ENCODE data around the gene SLC25A21. TPM values are rescaled to one million over a fixed set of nuclear protein-coding genes. Genes with fewer than 3 reads are reported as not detected.

The SLC25A21 gene
- polyA plus RNA-seq, 4 donors = 0.22 to 1.4 (median 0.97) TPM

- Histone ChIP-seq H3K36me3 (ENCODE audit: control insufficient read depth in 3 of 3, insufficient read depth in 2 of 3, low read depth in 1 of 3, low read length in 3 of 3) (no peaks in the 10 kb centered on the region), H3K9me3 (ENCODE audit: control insufficient read depth in 2 of 2, insufficient read depth in 1 of 2, low read depth in 1 of 2, low read length in 1 of 2) (peaks cover 0 to 8% of the 10 kb centered on the region in 2 donors), H3K27ac (ENCODE audit: low read depth in 1 of 3, low read length in 2 of 3) (no peak overlapping the region), H3K4me3 (ENCODE audit: low read depth in 1 of 3, low read length in 3 of 3) (no peak overlapping the region), H3K27me3 (ENCODE audit: control insufficient read depth in 3 of 3, insufficient read depth in 3 of 3, low read length in 3 of 3) (no peaks in the 10 kb centered on the region), H3K4me1 (ENCODE audit: control insufficient read depth in 3 of 3, insufficient read depth in 2 of 3, low read depth in 1 of 3, low read length in 2 of 3) (no peaks in the 10 kb centered on the region)
- FAIRE-seq (no peak), DNase-seq (no peak)
- WGBS, 3 donors = 83 to 94% (median 90%) methylated on average over 7 of the region's 7 CpGs
Observed at GRCh38 chr14:37122919-37123639, 49.3 kb downstream of the SLC25A21 start.

DNA sequence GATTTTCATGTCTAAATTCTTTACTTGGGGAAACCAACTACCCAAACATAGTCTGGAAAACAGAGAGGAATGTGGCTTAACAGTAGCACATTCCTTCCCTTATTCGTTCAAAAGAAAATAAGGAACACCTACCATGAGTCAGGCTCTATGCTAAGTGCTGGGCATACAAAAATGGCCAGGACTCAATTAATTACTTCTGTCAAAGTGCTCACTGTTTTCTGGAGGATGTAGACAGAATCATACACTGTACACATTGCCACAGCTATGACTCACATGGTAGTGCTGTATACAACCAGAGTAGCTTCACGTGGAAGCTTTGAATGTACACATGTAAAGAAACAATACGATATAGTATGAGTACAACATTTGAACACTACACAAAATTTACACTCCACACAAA lies 50.1 kb downstream of the SLC25A21 start:
- H3K4me1 ChIP-seq (ENCODE audit: control insufficient read depth in 3 of 3, insufficient read depth in 2 of 3, low read depth in 1 of 3, low read length in 2 of 3) = no peaks in the 10 kb centered on the region
- H3K4me3 ChIP-seq (ENCODE audit: low read depth in 1 of 3, low read length in 3 of 3) = no peak overlapping the region
- FAIRE-seq = no peak
- no peaks in the 10 kb centered on the region for H3K27me3 ChIP-seq (ENCODE audit: control insufficient read depth in 3 of 3, insufficient read depth in 3 of 3, low read length in 3 of 3)
- H3K9me3 ChIP-seq (ENCODE audit: control insufficient read depth in 2 of 2, insufficient read depth in 1 of 2, low read depth in 1 of 2, low read length in 1 of 2) = peaks cover 0 to 8% of the 10 kb centered on the region in 2 donors
- no peaks in the 10 kb centered on the region for H3K36me3 ChIP-seq (ENCODE audit: control insufficient read depth in 3 of 3, insufficient read depth in 2 of 3, low read depth in 1 of 3, low read length in 3 of 3)
- no peak for DNase-seq
- H3K27ac ChIP-seq (ENCODE audit: low read depth in 1 of 3, low read length in 2 of 3) = no peak overlapping the region
- WGBS, 3 donors = 76 to 89% (median 84%) methylated on average over 3 of the region's 3 CpGs

DNA sequence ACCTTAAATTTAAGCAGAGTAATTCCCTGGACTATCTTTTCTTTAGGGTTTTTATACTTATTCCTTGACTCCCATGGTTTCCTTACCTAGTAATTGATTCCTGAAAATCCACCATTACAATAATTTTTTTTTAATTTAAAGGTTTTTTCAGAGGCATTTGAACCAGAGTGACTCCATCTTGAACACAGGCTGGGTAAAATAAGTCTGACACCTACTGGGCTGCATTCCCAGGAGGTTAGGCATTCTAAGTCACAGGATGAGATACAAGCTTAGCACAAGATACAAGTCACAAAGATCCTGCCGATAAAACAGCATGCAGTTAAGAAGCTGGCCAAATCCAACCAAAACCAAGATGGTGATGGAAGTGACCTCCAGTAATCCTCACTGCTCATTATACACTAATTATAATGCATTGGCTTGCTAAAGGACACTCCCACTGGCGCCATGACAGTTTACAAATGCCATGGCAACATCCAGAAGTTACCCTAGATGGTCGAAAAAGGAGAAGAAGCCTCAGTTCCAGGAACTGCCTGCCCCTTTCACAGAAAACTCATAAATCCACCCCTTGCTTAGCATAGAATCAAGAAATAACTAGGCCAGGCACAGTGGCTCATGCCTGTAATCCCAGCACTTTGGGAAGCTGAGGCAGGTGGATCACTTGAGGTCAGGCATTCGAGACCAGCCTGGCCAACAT lies 53.6 kb downstream of the SLC25A21 start:
- H3K9me3 ChIP-seq (ENCODE audit: control insufficient read depth in 2 of 2, insufficient read depth in 1 of 2, low read depth in 1 of 2, low read length in 1 of 2) = peaks cover 0 to 8% of the 10 kb centered on the region in 2 donors
- no peak for FAIRE-seq

GRCh38 chr14:37116933-37117849 lies 55.2 kb downstream of the SLC25A21 start:
- Histone ChIP-seq H3K27ac (ENCODE audit: low read depth in 1 of 3, low read length in 2 of 3) (no peak overlapping the region), H3K4me1 (ENCODE audit: control insufficient read depth in 3 of 3, insufficient read depth in 2 of 3, low read depth in 1 of 3, low read length in 2 of 3) (no peaks in the 10 kb centered on the region), H3K36me3 (ENCODE audit: control insufficient read depth in 3 of 3, insufficient read depth in 2 of 3, low read depth in 1 of 3, low read length in 3 of 3) (no peaks in the 10 kb centered on the region), H3K9me3 (ENCODE audit: control insufficient read depth in 2 of 2, insufficient read depth in 1 of 2, low read depth in 1 of 2, low read length in 1 of 2) (peaks cover 0 to 8% of the 10 kb centered on the region in 2 donors), H3K4me3 (ENCODE audit: low read depth in 1 of 3, low read length in 3 of 3) (no peak overlapping the region), H3K27me3 (ENCODE audit: control insufficient read depth in 3 of 3, insufficient read depth in 3 of 3, low read length in 3 of 3) (no peaks in the 10 kb centered on the region)
- 66 to 84% (median 74%) methylated on average over 5 of the region's 5 CpGs for WGBS, 3 donors
- DNase-seq (no peak), FAIRE-seq (no peak)

More for the DNA sequence above, 53.6 kb downstream of the SLC25A21 start:
- H3K4me1 ChIP-seq (ENCODE audit: control insufficient read depth in 3 of 3, insufficient read depth in 2 of 3, low read depth in 1 of 3, low read length in 2 of 3) = no peaks in the 10 kb centered on the region
- no peak overlapping the region for H3K27ac ChIP-seq (ENCODE audit: low read depth in 1 of 3, low read length in 2 of 3)
- H3K36me3 ChIP-seq (ENCODE audit: control insufficient read depth in 3 of 3, insufficient read depth in 2 of 3, low read depth in 1 of 3, low read length in 3 of 3) = no peaks in the 10 kb centered on the region
- no peak for DNase-seq
- H3K27me3 ChIP-seq (ENCODE audit: control insufficient read depth in 3 of 3, insufficient read depth in 3 of 3, low read length in 3 of 3) = no peaks in the 10 kb centered on the region
- no peak overlapping the region for H3K4me3 ChIP-seq (ENCODE audit: low read depth in 1 of 3, low read length in 3 of 3)
- 70 to 76% (median 73%) methylated on average over 4 of the region's 4 CpGs for WGBS, 3 donors

DNA sequence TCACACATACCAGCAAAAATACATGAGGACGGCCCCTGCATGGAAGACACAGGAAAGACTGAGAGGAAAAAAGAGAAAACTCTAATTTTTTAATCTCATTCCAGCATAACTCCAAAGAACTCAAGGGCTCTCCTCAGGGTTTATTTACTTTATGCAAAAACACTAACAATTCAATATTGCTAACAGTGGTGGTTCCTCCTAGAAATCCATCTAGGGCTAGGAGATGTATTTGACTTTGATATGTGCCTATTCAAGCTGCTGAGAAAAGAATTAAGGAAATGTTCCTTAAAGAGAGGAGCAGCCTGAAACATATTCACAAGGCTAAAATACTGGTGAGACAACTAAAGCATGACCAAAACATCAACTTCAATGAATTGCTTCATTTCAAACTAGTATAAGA lies 57.0 kb downstream of the SLC25A21 start:
- Histone ChIP-seq H3K4me1 (ENCODE audit: control insufficient read depth in 3 of 3, insufficient read depth in 2 of 3, low read depth in 1 of 3, low read length in 2 of 3) (no peaks in the 10 kb centered on the region), H3K4me3 (ENCODE audit: low read depth in 1 of 3, low read length in 3 of 3) (no peak overlapping the region), H3K9me3 (ENCODE audit: control insufficient read depth in 2 of 2, insufficient read depth in 1 of 2, low read depth in 1 of 2, low read length in 1 of 2) (peaks cover 0 to 8% of the 10 kb centered on the region in 2 donors), H3K27me3 (ENCODE audit: control insufficient read depth in 3 of 3, insufficient read depth in 3 of 3, low read length in 3 of 3) (no peaks in the 10 kb centered on the region), H3K27ac (ENCODE audit: low read depth in 1 of 3, low read length in 2 of 3) (no peak overlapping the region), H3K36me3 (ENCODE audit: control insufficient read depth in 3 of 3, insufficient read depth in 2 of 3, low read depth in 1 of 3, low read length in 3 of 3) (no peaks in the 10 kb centered on the region)
- no peak for DNase-seq
- WGBS, 3 donors = 76 to 86% (median 83%) methylated on average over 1 of the region's 1 CpG
- FAIRE-seq = no peak

DNA sequence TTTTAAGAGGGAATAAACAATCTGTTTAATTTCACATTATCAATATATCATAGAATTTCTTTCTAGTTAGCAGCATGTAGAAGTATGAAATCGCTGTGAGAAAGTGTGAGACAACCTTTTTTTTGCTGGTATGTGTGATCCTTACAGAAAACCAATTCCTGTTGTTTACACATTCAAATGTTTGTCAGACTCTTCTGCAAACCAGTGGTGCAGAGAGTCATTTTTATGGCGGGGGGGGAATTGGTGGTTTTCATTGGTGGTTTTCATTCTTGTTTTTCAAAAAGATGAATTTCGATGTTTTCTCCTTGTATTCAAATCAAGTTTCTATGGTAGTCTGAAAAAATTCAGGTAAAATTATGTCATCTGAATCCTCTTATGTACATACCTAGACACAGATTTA lies 57.8 kb downstream of the SLC25A21 start:
- H3K36me3 ChIP-seq (ENCODE audit: control insufficient read depth in 3 of 3, insufficient read depth in 2 of 3, low read depth in 1 of 3, low read length in 3 of 3) = no peaks in the 10 kb centered on the region
- no peak for FAIRE-seq
- H3K27me3 ChIP-seq (ENCODE audit: control insufficient read depth in 3 of 3, insufficient read depth in 3 of 3, low read length in 3 of 3) = no peaks in the 10 kb centered on the region
- no peak overlapping the region for H3K4me3 ChIP-seq (ENCODE audit: low read depth in 1 of 3, low read length in 3 of 3)
- 71 to 79% (median 72%) methylated on average over 3 of the region's 3 CpGs for WGBS, 3 donors
- peaks cover 0 to 8% of the 10 kb centered on the region in 2 donors for H3K9me3 ChIP-seq (ENCODE audit: control insufficient read depth in 2 of 2, insufficient read depth in 1 of 2, low read depth in 1 of 2, low read length in 1 of 2)
- no peak overlapping the region for H3K27ac ChIP-seq (ENCODE audit: low read depth in 1 of 3, low read length in 2 of 3)
- DNase-seq = no peak
- H3K4me1 ChIP-seq (ENCODE audit: control insufficient read depth in 3 of 3, insufficient read depth in 2 of 3, low read depth in 1 of 3, low read length in 2 of 3) = no peaks in the 10 kb centered on the region

DNA sequence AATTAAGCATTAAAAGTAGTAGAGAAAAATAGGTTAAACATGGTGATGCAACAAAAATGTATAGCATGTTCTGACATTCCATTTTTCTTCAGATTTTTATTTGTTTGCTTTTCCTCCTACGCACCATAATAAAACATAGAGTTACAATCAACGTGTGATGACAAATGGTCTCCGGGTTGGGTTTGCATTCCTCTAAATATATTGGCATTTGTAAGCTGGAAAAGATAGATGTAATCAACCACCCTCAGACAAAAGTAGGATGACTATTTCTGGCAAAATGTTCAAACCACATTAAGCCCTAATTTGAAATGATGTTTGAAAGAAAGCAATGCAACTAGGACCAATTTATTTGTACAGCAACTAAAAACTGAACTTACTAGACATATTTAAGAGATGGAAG lies 58.4 kb downstream of the SLC25A21 start:
- WGBS, 3 donors = 70 to 79% (median 72%) methylated on average over 3 of the region's 3 CpGs
- H3K4me3 ChIP-seq (ENCODE audit: low read depth in 1 of 3, low read length in 3 of 3) = no peak overlapping the region
- peaks cover 0 to 4% of the 10 kb centered on the region in 2 donors for H3K9me3 ChIP-seq (ENCODE audit: control insufficient read depth in 2 of 2, insufficient read depth in 1 of 2, low read depth in 1 of 2, low read length in 1 of 2)
- DNase-seq = no peak
- H3K4me1 ChIP-seq (ENCODE audit: control insufficient read depth in 3 of 3, insufficient read depth in 2 of 3, low read depth in 1 of 3, low read length in 2 of 3) = no peaks in the 10 kb centered on the region
- no peak overlapping the region for H3K27ac ChIP-seq (ENCODE audit: low read depth in 1 of 3, low read length in 2 of 3)
- no peaks in the 10 kb centered on the region for H3K36me3 ChIP-seq (ENCODE audit: control insufficient read depth in 3 of 3, insufficient read depth in 2 of 3, low read depth in 1 of 3, low read length in 3 of 3)
- H3K27me3 ChIP-seq (ENCODE audit: control insufficient read depth in 3 of 3, insufficient read depth in 3 of 3, low read length in 3 of 3) = no peaks in the 10 kb centered on the region
- no peak for FAIRE-seq

DNA sequence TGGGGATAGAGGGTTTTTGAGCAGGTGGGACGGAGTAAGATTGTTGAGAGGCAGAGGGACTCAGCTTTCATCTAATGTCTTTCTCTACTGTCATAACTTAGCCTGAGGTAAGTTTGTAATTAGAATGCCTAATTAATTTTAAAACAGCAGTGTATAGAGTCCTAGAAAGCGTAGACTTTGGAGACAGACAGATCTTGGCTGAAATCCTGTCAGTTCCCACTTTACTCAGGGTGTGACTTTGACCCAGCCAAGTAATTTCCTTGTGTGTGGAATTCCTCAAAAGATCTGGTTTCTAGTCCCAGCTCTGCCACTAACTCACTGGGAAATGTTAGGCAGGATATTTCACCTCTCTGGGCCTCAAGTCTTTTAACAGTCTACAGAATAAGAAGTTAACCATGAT lies 74.3 kb downstream of the SLC25A21 start:
- H3K9me3 ChIP-seq (ENCODE audit: control insufficient read depth in 2 of 2, insufficient read depth in 1 of 2, low read depth in 1 of 2, low read length in 1 of 2) = no peaks in the 10 kb centered on the region
- no peak overlapping the region for H3K27ac ChIP-seq (ENCODE audit: low read depth in 1 of 3, low read length in 2 of 3)
- no peak overlapping the region for H3K4me3 ChIP-seq (ENCODE audit: low read depth in 1 of 3, low read length in 3 of 3)
- 54 to 69% (median 61%) methylated on average over 2 of the region's 2 CpGs for WGBS, 3 donors
- no peaks in the 10 kb centered on the region for H3K27me3 ChIP-seq (ENCODE audit: control insufficient read depth in 3 of 3, insufficient read depth in 3 of 3, low read length in 3 of 3)
- H3K36me3 ChIP-seq (ENCODE audit: control insufficient read depth in 3 of 3, insufficient read depth in 2 of 3, low read depth in 1 of 3, low read length in 3 of 3) = no peaks in the 10 kb centered on the region
- DNase-seq (no peak), FAIRE-seq (no peak)
- no peaks in the 10 kb centered on the region for H3K4me1 ChIP-seq (ENCODE audit: control insufficient read depth in 3 of 3, insufficient read depth in 2 of 3, low read depth in 1 of 3, low read length in 2 of 3)

Data from small intestine (tissue), 7 donors.